Measurements from ENCODE around the gene PHIP.

The PHIP gene

GRCh38 chr6:79005497-79005896, 72.6 kb downstream of the PHIP start:
- TF ChIP-seq, protein P1, sequence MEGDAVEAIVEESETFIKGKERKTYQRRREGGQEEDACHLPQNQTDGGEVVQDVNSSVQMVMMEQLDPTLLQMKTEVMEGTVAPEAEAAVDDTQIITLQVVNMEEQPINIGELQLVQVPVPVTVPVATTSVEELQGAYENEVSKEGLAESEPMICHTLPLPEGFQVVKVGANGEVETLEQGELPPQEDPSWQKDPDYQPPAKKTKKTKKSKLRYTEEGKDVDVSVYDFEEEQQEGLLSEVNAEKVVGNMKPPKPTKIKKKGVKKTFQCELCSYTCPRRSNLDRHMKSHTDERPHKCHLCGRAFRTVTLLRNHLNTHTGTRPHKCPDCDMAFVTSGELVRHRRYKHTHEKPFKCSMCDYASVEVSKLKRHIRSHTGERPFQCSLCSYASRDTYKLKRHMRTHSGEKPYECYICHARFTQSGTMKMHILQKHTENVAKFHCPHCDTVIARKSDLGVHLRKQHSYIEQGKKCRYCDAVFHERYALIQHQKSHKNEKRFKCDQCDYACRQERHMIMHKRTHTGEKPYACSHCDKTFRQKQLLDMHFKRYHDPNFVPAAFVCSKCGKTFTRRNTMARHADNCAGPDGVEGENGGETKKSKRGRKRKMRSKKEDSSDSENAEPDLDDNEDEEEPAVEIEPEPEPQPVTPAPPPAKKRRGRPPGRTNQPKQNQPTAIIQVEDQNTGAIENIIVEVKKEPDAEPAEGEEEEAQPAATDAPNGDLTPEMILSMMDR (conservative IDR thresholded peaks at IDR 0.05; ENCODE audit: low read depth, low read length), result no peak
- Histone ChIP-seq H3K27ac (no peak overlapping the region), H3K4me2 (no peak overlapping the region), H3K27me3 (ENCODE audit: insufficient read depth, low read depth) (no peaks in the 10 kb centered on the region), H3K9ac (no peak overlapping the region), H3K79me2 (ENCODE audit: insufficient read depth, low read depth) (no peaks in the 10 kb centered on the region), H3K4me1 (ENCODE audit: low read depth, poor library complexity, severe bottlenecking) (no peaks in the 10 kb centered on the region), H3K36me3 (ENCODE audit: insufficient read depth) (no peaks in the 10 kb centered on the region), H4K20me1 (ENCODE audit: insufficient read depth) (no peaks in the 10 kb centered on the region), H2AFZ (ENCODE audit: low read depth) (no peak overlapping the region), H3K4me3 (IDR thresholded peaks at IDR 0.05; ENCODE audit: insufficient read depth, low read depth, low read length) (no peak overlapping the region)

DNA sequence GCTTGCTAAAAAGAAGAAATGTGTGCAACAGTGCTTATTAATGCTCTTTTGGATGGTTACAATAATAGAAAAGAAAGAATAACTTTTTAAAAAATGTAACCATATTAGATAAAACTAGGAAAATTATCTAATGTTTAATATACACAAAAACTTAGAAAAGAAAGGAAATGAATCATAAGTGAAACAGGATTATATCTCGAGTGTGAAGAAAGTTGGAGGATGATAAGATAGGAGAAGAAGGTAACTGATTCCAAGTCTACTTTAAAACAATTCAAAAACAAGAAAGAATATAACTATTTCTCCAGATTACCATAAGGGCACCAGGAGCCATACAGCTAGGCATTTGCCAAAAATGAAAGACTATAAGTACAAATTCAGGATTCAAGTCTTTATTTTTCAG, 73.0 kb downstream of the PHIP start:
- H3K27ac ChIP-seq, result no peak overlapping the region
- no peak overlapping the region for H3K4me2 ChIP-seq
- H3K4me3 ChIP-seq (IDR thresholded peaks at IDR 0.05; ENCODE audit: insufficient read depth, low read depth, low read length), result no peak overlapping the region
- H3K79me2 ChIP-seq (ENCODE audit: insufficient read depth, low read depth), result no peaks in the 10 kb centered on the region
- H3K27me3 ChIP-seq (ENCODE audit: insufficient read depth, low read depth), result no peaks in the 10 kb centered on the region
- H3K36me3 ChIP-seq (ENCODE audit: insufficient read depth), result no peaks in the 10 kb centered on the region
- H2AFZ ChIP-seq (ENCODE audit: low read depth), result no peak overlapping the region
- H3K4me1 ChIP-seq (ENCODE audit: low read depth, poor library complexity, severe bottlenecking), result no peaks in the 10 kb centered on the region
- TF ChIP-seq, protein P1 (conservative IDR thresholded peaks at IDR 0.05; ENCODE audit: low read depth, low read length), result no peak
- no peak overlapping the region for H3K9ac ChIP-seq
- H4K20me1 ChIP-seq (ENCODE audit: insufficient read depth), result no peaks in the 10 kb centered on the region

DNA sequence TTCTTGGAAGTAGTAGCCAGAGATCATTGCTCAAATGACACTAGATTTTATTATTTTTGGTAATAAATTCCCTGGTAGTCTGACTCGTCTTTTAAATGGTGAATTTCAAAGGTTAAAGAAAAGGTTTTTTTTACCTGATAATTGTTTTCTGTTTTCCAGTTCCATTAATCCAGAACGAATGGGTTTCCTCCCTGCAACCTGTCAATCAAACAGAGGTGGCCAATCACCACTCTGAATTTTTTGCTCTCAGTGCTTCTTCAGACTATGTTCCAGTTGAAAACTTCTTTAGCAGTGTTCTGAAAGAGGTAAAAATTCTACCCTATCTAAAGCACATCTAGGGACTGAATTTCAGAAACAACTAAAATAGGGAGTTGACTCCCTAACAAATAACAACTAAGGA, 73.8 kb downstream of the PHIP start:
- TF ChIP-seq, protein P1 (conservative IDR thresholded peaks at IDR 0.05; ENCODE audit: low read depth, low read length), result no peak
- Histone ChIP-seq H3K36me3 (ENCODE audit: insufficient read depth) (no peaks in the 10 kb centered on the region), H3K27me3 (ENCODE audit: insufficient read depth, low read depth) (no peaks in the 10 kb centered on the region), H3K4me3 (IDR thresholded peaks at IDR 0.05; ENCODE audit: insufficient read depth, low read depth, low read length) (no peak overlapping the region), H3K4me1 (ENCODE audit: low read depth, poor library complexity, severe bottlenecking) (no peaks in the 10 kb centered on the region), H3K4me2 (no peak overlapping the region), H4K20me1 (ENCODE audit: insufficient read depth) (no peaks in the 10 kb centered on the region), H3K9ac (no peak overlapping the region), H2AFZ (ENCODE audit: low read depth) (no peak overlapping the region), H3K27ac (no peak overlapping the region), H3K79me2 (ENCODE audit: insufficient read depth, low read depth) (no peaks in the 10 kb centered on the region)

- H3K9ac ChIP-seq, result no peak overlapping the region
- no peak overlapping the region for H3K4me2 ChIP-seq
- H3K36me3 ChIP-seq (ENCODE audit: insufficient read depth), result no peaks in the 10 kb centered on the region; the same call in 1 of the 2 replicates
- no peaks in the 10 kb centered on the region for H4K20me1 ChIP-seq (ENCODE audit: insufficient read depth)
- TF ChIP-seq, protein P1 (conservative IDR thresholded peaks at IDR 0.05; ENCODE audit: low read depth, low read length), result no peak
- no peaks in the 10 kb centered on the region for H3K27me3 ChIP-seq (ENCODE audit: insufficient read depth, low read depth)
- no peak overlapping the region for H2AFZ ChIP-seq (ENCODE audit: low read depth)
- no peak overlapping the region for H3K4me3 ChIP-seq (IDR thresholded peaks at IDR 0.05; ENCODE audit: insufficient read depth, low read depth, low read length)
- no peaks in the 10 kb centered on the region for H3K4me1 ChIP-seq (ENCODE audit: low read depth, poor library complexity, severe bottlenecking)
- no peaks in the 10 kb centered on the region for H3K79me2 ChIP-seq (ENCODE audit: insufficient read depth, low read depth)
- H3K27ac ChIP-seq, result no peak overlapping the region
Measured at GRCh38 chr6:79001415-79001814, 76.6 kb downstream of the PHIP start.

Measured in KMS-11 (cell line).